Endothelial cell of umbilical vein (primary cell): ENCODE measurements around the gene SLC25A22. TPM values are rescaled to one million over a fixed set of nuclear protein-coding genes. Genes with fewer than 3 reads are reported as not detected.
A peak's percentile ranks its signal among the peaks of the same experiment; 100 is the strongest.

Experiments used
- BruUV-seq: library from RNA; stranded (reverse); fragments of 400-500 nt; replicated peaks from 2 replicates; lab custom pipeline; 2021; lab: Mats Ljungman, UMichigan
- CTCF ChIA-PET: fragments of 300-600, 350-600 bp; sonication (Branson Sonifier 250); formaldehyde crosslinking; loops from one replicate; lab custom pipeline; 2021; ENCODE audit warnings: antibody characterized with exemption, inconsistent platforms; lab: Charles Lee
- POLR2A ChIA-PET: fragments of 300-600, 350-600 bp; sonication (Branson Sonifier 250); formaldehyde crosslinking; loops from one replicate; lab custom pipeline; 2021; ENCODE audit warnings: antibody characterized with exemption, inconsistent platforms; lab: Charles Lee
- DNase-seq: peaks from one replicate; pipeline ENCODE4 v3.0.0-alpha.2; 2011; ENCODE audit warnings: low read depth, low spot score
- FAIRE-seq: peaks from 2 replicates; lab custom pipeline; 2011; peaks lifted over from hg19 to GRCh38; lab: Jason Lieb, UNC
- H2AFZ ChIP-seq: 2 replicates; pipeline ENCODE4 v1.6.0; 2012; ENCODE audit warnings: low read depth, low read length, control low read depth, inconsistent platforms
- H3K27ac ChIP-seq: 2 replicates; pipeline ENCODE4 v1.5.1; 2011; ENCODE audit warnings: low read depth, mild to moderate bottlenecking, control low read depth, low read length, moderate library complexity; ENCODE audit not compliant: insufficient read depth
- H3K27me3 ChIP-seq, 2 experiments: 2 replicates each; pipeline versions ENCODE4 v1.6.0 to v1.6.1; 2011; ENCODE audit warnings: low read length in 2 of 2, mixed read lengths in 1 of 2; ENCODE audit not compliant: control insufficient read depth in 2 of 2, insufficient read depth in 2 of 2
- H3K36me3 ChIP-seq, 2 experiments: 2 replicates in 1 of 2; 3 replicates in 1 of 2; pipeline ENCODE4 v1.5.1; 2011; ENCODE audit warnings: low read length in 2 of 2, mild to moderate bottlenecking in 1 of 2, moderate library complexity in 1 of 2; ENCODE audit not compliant: control insufficient read depth in 2 of 2, insufficient read depth in 2 of 2; ENCODE audit errors: extremely low read depth in 1 of 2
- H3K4me1 ChIP-seq: 3 replicates; pipeline ENCODE4 v1.5.1; 2011; ENCODE audit warnings: mild to moderate bottlenecking, low read length; ENCODE audit not compliant: control insufficient read depth, insufficient read depth; ENCODE audit errors: extremely low read depth
- H3K4me2 ChIP-seq: 2 replicates; pipeline ENCODE4 v1.6.1; 2011; ENCODE audit warnings: low read length, control low read depth, mixed read lengths; ENCODE audit not compliant: insufficient read depth
- H3K4me3 ChIP-seq, 3 experiments: fragments of 200-600 bp in 1 of 3; sonication (generic), shearing (Covaris generic) in 1 of 3; replicated peaks in 1 of 3; 2 replicates each; pipeline ENCODE4 v1.5.1; 2011 to 2016; ENCODE audit warnings: control low read depth in 3 of 3, low read length in 3 of 3, mild to moderate bottlenecking in 2 of 3, inconsistent platforms in 1 of 3, low read depth in 1 of 3, moderate library complexity in 1 of 3; ENCODE audit not compliant: insufficient read depth in 1 of 3
- H3K79me2 ChIP-seq: 2 replicates; pipeline ENCODE4 v1.6.0; 2012; ENCODE audit warnings: low read length, inconsistent platforms; ENCODE audit not compliant: control insufficient read depth, insufficient read depth
- H3K9ac ChIP-seq: replicated peaks from 2 replicates; pipeline ENCODE3; 2011; ENCODE audit warnings: low read length, control low read depth; ENCODE audit not compliant: insufficient read depth; ENCODE audit errors: extremely low read depth
- H3K9me1 ChIP-seq: replicated peaks from 3 replicates; pipeline ENCODE4 v1.6.0; 2011; ENCODE audit warnings: mild to moderate bottlenecking, low read length; ENCODE audit not compliant: control insufficient read depth, insufficient read depth; ENCODE audit errors: extremely low read depth
- H3K9me3 ChIP-seq: replicated peaks from 2 replicates; pipeline ENCODE4 v1.5.1; 2012; ENCODE audit warnings: low read length, inconsistent platforms; ENCODE audit not compliant: control insufficient read depth, insufficient read depth
- H4K20me1 ChIP-seq: replicated peaks from 2 replicates; pipeline ENCODE3; 2011; ENCODE audit warnings: mild to moderate bottlenecking, low read length; ENCODE audit not compliant: control insufficient read depth, insufficient read depth; ENCODE audit errors: extremely low read depth
- CTCF ChIP-seq, 2 donors: IDR thresholded peaks; 1 replicate in 1 of 2; 2 replicates in 1 of 2; pipeline ENCODE4 v1.5.1; 2011; ENCODE audit warnings: low read length in 2 of 2, mild to moderate bottlenecking in 2 of 2, moderate library complexity in 2 of 2, control low read depth in 1 of 2, inconsistent platforms in 1 of 2, low read depth in 1 of 2; ENCODE audit not compliant: insufficient read depth in 1 of 2; ENCODE audit errors: extremely low read depth in 1 of 2
- EZH2 ChIP-seq: IDR thresholded peaks from 2 replicates; pipeline ENCODE4 v1.6.1; 2012; ENCODE audit warnings: borderline replicate concordance, low read depth, mild to moderate bottlenecking, moderate library complexity, low read length, inconsistent platforms; ENCODE audit not compliant: severe bottlenecking
- FOS ChIP-seq: IDR thresholded peaks from 2 replicates; pipeline ENCODE4 v1.6.1; 2011; ENCODE audit warnings: mild to moderate bottlenecking, low read length, moderate library complexity, borderline replicate concordance; ENCODE audit not compliant: insufficient read depth
- GATA2 ChIP-seq: IDR thresholded peaks from 2 replicates; pipeline ENCODE4 v1.7.0; 2011; ENCODE audit warnings: low read depth, mild to moderate bottlenecking, moderate library complexity, mixed read lengths, low read length; ENCODE audit not compliant: insufficient read length, insufficient read depth
- MAX ChIP-seq: IDR thresholded peaks from 2 replicates; pipeline ENCODE4 v1.6.1; 2011; ENCODE audit not compliant: insufficient read depth, insufficient read length
- MYC ChIP-seq: IDR thresholded peaks from one replicate; pipeline ENCODE4 v1.6.1; 2011; ENCODE audit warnings: mild to moderate bottlenecking, low read depth, low read length
- POLR2A ChIP-seq: IDR thresholded peaks from 2 replicates; pipeline ENCODE4 v1.6.1; 2012; ENCODE audit warnings: low read depth, mild to moderate bottlenecking, control low read depth, low read length
- POLR2AphosphoS5 ChIP-seq: IDR thresholded peaks from 2 replicates; pipeline ENCODE4 v1.6.1; 2012; ENCODE audit warnings: low read depth, mild to moderate bottlenecking, control low read depth, low read length, moderate library complexity; ENCODE audit not compliant: insufficient read depth
- dilution Hi-C: fragments of 300-500 bp; cut with MboI; formaldehyde crosslinking; loops from one replicate; pipeline ENCODE4 v1.15.0; 2019; ENCODE audit warnings: low sequenced_read_pairs; ENCODE audit not compliant: extremely low pct_ligation_motif_present
- intact Hi-C: fragments of 100-400 bp; cut with micrococcal nuclease; formaldehyde crosslinking; loops from one replicate; pipeline ENCODE4 v1.10.0; 2022
- polyA plus RNA-seq, 4 experiments: library from polyadenylated mRNA; depleted of rRNA in 3 of 4; stranded (reverse) in 3 of 4; unstranded in 1 of 4; fragments of >200 nt; gene quantifications; 2 replicates each; pipeline versions ENCODE4 v1.2.1 to v1.2.3, GENCODE V29; 2011 to 2012; ENCODE audit warnings: missing spikeins in 1 of 4
- total RNA-seq: library from RNA; stranded (reverse); gene quantifications from 2 replicates; pipeline ENCODE4 v1.2.3, GENCODE V29; 2021

SLC25A22 gene
- total and polyA plus RNA-seq, 2 donors (not counting 3 experiments of a cell fraction or from before 2014, with no cell fraction given), result 24.5 to 24.9 TPM

GRCh38 chr11:828506-829175 is 30.6 kb upstream of the SLC25A22 start:
- CTCF ChIA-PET, result interaction anchor here (1.1 to 2.7 kb wide), 4 partner anchors 10 to 222 kb away, joined by 3 to 10 read pairs (median 6); partner anchors contain the start of genes PIDD1 and PNPLA2
- Histone ChIP-seq H3K79me2 (peaks cover 6% of the 10 kb centered on the region), H3K36me3 (peaks cover 4 to 11% of the 10 kb centered on the region in 2 experiments), H3K27me3 (no peaks in the 10 kb centered on the region), H3K4me2 (peak overlapping the region; percentile 58), H4K20me1 (no peaks in the 10 kb centered on the region), H3K9ac (no peak overlapping the region), H3K9me1 (no peaks in the 10 kb centered on the region), H3K9me3 (no peaks in the 10 kb centered on the region), H3K27ac (peak overlapping the region; percentile 35), H3K4me3 (peak overlapping the region in 1 of 3 experiments; percentile 7), H3K4me1 (peaks cover 41% of the 10 kb centered on the region), H2AFZ (peak overlapping the region; percentile 35)
- intact Hi-C loops, result loop anchor here (1.0 kb wide), 1 partner anchor 9 kb away; no protein-coding TSS in a partner anchor
- dilution Hi-C loops, result no loop called here
- POLR2A ChIA-PET, result interaction anchor here (1.1 to 3.6 kb wide), 5 partner anchors 8 to 19 kb away, joined by 3 to 28 read pairs (median 7); partner anchors contain the start of genes PNPLA2, POLR2L, RPLP2 and TSPAN4
- FAIRE-seq (no peak), DNase-seq (no peak)
- TF ChIP-seq MYC (no peak), POLR2A (no peak), GATA2 (no peak), EZH2 (no peak), CTCF (IDR thresholded peaks at IDR 0.05; ENCODE audit: extremely low read depth in 1 of 2, insufficient read depth in 1 of 2, low read depth in 1 of 2, low read length in 2 of 2) (no peak), FOS (no peak), POLR2AphosphoS5 (no peak), MAX (no peak)
- no TSS peak for BruUV-seq
